HG03342 (cell line): ENCODE results near the gene PLA2G7.
"Not testable (repeated sequence)": the region's sequence is repeated elsewhere in the genome, so short reads cannot be mapped to it uniquely, and the experiment has no call there.

Source experiments
- ATAC-seq: cut with Tn5 transposase; IDR thresholded peaks from one replicate; pipeline ENCODE4 v1.9.1; 2021; ENCODE audit warnings: mild to moderate bottlenecking, moderate library complexity; ENCODE audit not compliant: unreplicated experiment

The PLA2G7 gene

DNA sequence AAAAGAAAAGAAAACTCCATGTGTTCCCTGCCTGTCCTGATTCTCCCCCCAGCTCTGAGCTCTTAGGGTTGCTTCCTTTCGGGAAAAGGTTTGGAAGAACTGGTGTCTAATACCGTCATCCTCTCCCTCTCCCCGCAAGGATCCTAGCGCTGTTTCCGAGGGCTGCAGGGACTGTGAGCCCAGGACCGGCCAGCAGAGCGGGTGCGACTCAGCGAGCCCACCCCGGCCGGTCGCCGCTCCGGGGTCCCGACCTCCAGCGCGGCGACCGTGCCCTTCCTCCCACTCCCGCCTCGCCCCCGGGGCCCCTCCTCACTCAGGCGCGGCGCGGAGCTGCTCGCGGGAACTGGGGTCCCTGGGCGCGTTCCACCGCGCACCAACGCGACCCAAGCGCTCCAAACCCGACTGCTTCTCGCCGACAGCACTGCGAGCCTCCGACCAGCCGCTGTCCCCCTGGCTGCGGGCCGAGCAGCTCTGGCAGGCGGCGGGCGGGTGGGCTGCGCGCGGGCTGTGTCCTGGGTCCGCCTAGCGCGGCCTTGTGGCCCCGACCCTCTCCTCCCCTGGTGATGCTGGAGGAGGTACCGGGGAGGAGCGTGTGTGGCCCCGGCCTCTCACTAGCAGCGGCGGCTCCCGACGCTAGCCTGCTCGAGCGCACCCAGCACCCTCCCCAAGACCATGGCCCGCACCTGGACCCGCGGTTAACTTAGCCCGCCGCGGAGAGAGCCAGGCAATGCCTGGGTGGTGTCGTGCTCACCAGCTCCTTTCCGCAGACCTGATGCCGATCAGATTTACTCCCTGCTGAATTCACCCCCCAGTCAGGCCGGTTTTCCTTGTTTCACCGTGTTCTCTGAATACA lies at the start of gene PLA2G7:
PLA2G7 (minus strand) TSS at position 509 of the 853 bp plus-strand sequence. CDS start 12,484 bp downstream, outside the sequence.
- ATAC-seq, result no peak

DNA sequence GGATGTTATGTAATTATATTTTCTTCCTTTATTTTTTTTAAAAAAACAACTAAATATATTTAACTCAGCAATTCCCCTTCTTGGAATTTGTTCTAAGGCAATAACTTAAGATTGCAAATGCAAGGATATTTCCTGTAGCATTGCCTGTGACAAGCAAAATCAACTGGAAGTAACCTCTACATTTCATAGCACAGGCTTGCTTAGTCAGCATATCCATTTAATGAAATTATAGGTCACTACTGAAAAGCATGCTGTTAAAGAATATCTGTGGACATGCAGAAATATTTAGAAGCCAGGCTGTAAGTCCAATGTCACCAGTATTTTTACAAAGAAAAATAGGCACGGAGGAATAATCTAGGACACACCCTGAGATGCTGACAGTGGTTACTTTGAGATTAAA lies 49.4 kb upstream of the PLA2G7 start:
- ATAC-seq, result no peak

DNA sequence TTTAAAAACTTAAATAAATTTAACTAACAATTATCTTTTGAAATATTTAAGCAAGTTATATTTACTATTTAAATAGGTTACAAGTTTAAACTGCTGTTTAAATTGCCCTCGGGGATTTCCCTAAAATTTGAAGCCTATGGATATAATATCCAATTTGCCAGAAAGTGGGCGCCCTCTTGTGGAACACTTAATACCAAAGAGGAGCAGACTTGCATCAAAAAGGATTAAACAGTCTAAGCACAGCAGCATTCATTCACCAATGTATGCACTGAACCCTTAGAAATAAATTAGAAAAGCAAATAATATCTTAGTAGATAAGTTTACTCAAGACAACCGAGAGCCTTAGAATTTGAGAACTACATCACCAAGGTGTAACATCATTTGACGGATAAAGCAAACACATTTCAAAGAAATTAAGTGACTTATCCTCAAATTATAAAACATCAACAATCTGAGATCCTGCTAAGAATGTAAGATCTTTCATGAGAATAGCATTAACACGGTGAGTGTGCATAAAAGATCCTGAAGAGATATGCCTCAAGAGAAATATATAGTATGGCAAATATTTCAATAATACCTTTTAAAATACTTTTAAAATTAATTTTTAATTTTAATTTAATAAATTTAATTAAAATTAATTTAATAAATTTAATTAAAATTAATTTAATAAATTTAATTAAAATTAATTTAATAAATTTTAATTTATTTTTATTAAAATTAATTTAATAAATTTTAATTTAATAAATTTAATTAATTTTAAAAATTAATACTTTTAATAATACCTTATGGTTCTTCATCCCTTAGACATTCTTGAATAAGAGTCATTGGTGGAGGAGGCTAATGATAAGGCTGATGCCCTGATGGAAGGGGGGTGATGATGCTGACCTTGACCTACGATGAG lies 46.6 kb upstream of the PLA2G7 start:
- ATAC-seq, result no peak

DNA sequence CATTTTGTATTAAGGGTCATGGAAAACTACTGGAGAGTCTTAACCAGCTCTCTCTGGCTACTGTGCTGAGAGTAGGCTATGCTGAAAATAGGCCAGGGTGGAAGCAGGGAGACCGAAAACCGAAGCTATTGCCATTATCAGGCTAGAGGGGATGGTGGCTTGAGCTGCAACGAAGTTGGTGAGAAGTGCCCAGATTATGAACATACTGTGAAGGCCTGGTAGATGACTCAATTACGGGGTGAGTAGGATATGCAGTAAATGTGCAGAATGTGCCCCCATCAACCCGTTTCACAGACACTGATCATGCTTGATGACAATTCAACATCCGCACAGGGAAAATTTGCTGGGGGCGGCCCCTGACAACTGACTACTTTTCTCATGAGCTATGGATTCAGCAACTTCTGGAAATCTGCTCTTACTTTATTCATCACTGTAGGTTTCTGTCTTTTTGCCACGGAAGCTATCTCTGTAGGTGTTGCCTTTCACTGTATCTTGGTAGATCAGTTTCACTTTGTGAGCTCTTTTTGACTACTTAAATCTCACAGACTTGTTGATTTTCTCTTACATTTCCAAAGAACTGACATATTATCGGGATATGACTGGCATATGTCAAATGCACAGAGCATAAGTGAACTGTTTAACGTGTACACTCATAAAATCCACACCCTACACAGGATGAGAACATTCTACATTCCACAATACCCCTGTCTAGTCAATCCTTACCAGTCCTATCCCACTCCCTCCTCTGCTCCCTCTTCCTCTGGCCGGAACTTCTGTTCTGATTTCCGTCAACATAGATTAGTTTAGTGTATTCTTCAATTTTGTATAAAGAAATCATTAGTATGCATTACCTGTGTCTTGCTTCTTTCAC lies 42.5 kb upstream of the PLA2G7 start:
- no peak for ATAC-seq

DNA sequence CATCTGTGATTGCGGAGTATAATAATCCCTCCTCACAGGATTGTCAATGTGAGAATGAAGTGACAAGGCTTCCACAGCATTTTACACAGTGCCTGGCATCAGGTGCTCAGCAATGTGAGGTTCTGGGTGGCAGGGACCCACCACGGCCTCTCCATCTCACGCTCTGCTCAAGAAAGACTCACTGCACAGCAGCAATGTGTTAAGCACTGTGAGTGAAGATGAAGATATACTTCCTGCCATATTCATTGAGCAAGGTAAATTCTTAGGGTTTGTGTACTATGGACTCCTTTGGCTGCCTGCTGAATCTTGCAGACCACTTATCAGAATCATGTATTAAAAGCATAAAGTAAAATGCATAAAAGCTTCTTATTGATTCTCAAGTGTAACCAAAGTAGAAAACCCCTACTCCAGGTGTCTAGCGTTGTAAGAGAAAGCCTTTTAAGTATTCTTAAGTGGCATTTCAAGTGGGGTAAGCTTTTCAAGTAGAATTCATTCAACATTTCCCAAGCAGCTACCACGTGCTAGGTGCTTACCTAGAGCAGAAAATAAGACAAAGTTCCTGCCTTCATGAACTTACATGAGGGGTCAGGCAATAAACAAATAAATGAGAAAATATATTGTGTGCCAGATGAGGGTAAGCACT lies 41.0 kb upstream of the PLA2G7 start:
- no peak for ATAC-seq

- not testable (repeated sequence) for ATAC-seq
Measured at GRCh38 chr6:46774736-46775135, 39.6 kb upstream of the PLA2G7 start.

- no peak for ATAC-seq
Measured at GRCh38 chr6:46773201-46773855, 38.2 kb upstream of the PLA2G7 start.

DNA sequence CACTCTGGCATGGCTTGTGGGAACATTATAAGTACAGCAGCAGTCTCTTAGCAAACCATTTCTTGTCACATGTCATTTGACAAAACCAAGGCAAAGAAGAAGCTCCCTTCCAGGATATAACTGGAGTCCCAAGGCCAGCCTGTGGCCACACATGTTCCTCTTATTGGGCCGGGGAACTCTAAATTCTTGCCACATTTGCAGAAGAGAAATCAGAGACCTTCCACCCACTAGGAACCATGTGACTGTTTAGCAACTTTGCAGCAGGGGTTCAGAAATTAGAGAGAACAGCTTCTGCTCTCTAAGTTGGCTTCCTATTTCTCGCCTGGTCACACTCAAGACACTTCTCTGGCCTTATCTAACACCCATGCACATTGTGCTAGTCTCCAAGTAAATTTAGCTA lies 37.6 kb upstream of the PLA2G7 start:
- no peak for ATAC-seq

DNA sequence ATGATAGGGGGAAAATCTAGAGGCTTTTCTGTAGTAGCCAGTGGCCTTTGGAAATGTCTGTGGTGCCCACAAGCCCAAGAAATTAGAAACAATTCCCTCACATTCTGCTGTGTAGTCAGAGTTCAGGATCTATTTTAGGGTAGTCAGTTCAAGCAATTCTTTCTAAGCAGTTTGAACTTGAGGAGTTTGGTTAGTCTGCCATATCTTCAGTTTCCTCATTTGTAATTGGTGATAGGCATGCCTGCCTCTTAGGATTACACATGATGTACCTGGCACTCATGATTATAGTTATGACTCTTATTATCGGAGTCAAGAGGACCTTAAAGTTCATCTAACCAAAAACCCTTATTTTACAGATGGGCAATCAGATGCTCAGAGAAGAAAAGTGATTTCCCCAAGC lies 36.8 kb upstream of the PLA2G7 start:
- ATAC-seq, result no peak

DNA sequence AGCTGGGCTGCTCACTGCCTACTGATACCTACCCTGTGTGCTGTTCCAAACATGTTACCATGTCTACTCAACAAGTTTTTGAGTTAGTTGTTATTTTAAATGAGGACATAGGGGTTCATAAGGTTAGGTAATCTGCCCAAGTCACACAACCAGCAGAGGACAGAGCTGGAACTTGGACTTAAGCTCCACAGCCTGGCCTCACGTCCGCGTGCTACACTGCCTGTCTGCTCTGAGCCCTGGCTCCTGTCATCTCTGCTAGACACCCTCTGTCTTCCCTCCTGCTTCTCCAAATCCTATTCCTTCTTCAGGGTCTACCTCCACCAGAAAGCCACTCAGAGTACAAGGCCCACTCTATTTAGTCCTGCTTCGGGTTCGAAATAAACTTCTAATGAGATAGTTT lies 29.8 kb upstream of the PLA2G7 start:
- no peak for ATAC-seq

- not testable (repeated sequence) for ATAC-seq
Measured at GRCh38 chr6:46764280-46764679, 29.1 kb upstream of the PLA2G7 start.

DNA sequence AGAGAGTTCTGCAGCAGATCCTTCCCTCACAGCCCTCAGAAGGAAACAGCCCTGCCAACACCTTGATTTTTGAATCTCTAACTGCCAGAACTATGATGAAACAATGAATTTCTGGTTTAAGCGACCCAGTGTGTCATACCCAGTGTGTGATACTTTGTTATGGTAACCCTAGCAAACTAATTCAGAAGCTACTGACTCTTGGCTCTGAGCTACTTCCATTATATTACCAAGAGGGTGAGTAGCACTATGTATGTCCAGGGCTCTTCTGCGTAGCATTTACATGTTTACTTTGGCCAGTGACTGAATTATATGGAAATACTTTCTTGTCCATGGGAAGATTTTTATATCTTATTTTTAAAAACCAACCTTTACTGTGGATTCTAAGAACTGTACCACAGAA lies 28.3 kb upstream of the PLA2G7 start:
- ATAC-seq, result no peak

- ATAC-seq, result no peak
Measured at GRCh38 chr6:46760925-46761324, 25.8 kb upstream of the PLA2G7 start.

- no peak for ATAC-seq
Measured at GRCh38 chr6:46758960-46759753, 24.0 kb upstream of the PLA2G7 start.

DNA sequence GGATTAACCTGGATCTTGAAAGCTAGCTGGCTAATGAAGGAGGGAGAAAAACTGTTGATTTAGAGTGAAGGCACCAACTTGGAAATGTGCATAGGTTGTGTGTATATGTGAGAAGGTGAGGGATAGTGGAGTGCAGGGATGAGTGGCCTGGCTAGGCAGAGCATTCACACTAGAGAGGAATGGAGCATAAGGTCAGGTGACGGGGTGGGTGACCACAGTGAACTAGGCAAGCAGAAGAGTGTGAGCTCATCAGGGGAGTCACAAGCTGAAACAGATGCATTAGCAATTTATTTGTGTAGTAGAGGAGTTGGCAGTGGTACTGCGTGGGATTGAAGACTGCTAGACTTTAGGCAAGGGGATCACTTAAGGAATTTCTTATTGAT lies 22.0 kb upstream of the PLA2G7 start:
- ATAC-seq, result no peak

DNA sequence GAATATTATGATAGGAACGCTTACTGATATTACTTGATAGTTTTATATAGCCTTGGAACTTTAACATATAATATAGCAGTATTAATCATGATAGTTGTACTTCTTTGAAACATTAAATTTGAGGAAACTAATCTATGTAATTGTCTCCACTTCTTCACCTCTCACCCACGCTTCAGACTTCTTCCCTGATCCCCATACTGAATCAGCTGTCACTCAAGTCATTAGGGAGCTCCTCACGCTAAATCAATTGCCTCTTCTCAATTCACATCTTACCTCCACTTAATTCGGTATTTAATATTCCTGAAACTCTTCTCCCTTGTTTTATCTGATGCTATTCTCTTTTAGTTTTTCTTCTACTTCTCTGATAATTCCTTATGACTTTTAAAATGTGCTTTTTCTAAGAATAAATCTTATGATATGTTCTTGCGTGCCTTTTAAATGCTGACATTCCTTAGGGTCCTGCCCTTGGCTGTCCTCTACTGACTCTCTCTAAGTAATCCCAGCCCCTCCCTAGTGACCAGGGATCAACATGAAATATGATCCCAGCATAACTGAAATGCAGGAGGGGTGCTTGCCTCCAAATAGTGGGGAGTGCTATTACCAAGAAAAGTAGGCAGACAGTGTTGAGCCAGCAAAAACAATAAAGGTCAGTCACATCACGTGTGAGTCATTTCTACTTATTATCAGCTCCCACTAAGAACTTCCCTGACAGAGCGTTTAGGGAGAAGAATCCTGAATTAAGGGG lies 21.5 kb upstream of the PLA2G7 start:
- no peak for ATAC-seq

DNA sequence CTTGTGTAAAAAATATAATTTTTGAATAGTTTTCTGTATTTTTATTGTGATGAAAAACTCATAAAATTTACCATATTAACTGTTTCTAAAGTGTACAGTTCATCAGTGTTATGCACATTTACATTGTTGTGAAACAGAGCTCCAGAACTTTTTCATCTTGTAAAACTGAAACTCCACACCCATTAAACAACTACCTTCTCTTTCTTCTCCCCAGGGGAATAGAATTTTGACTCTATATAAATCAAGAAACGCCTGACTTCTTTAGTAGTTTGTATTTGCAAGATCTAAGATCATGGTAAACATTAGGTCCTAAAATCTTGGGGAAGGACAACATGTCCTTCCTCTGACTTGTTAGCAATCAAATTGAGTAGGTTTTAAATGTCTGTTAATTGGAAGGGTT lies 20.7 kb upstream of the PLA2G7 start:
- ATAC-seq, result no peak

DNA sequence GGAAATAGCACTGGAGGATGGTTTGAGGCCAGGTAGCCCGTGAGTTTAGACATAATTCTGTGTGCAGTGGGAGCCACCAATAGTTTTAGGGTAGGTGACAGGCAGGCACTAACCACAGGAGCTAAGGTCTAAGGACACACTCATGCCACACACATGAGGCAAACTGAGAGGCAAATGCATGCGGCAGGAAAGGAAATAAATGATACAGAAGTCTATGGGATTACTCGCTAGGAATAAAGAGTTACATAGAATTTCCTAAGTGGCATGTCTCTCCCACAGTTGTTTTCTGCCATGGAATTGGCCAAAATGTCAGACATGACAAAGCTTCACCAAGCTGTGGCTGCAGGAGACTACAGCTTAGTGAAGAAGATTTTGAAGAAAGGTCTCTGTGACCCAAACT lies 16.5 kb upstream of the PLA2G7 start:
- ATAC-seq, result no peak
